22Rv1 (cell line): ENCODE data around the gene OLIG3.

ENCODE experiments used
- ZFX ChIP-seq: fragments of 450-650 bp; IDR thresholded peaks from 2 replicates; pipeline ENCODE4 v1.6.1; 2017; ENCODE audit warnings: antibody characterized with exemption, borderline replicate concordance
- TF ChIP-seq, protein P1 (sequence below): fragments of 450-650 bp; IDR thresholded peaks from 2 replicates; pipeline ENCODE4 v1.5.1; 2017; ENCODE audit warnings: mild to moderate bottlenecking

DNA sequence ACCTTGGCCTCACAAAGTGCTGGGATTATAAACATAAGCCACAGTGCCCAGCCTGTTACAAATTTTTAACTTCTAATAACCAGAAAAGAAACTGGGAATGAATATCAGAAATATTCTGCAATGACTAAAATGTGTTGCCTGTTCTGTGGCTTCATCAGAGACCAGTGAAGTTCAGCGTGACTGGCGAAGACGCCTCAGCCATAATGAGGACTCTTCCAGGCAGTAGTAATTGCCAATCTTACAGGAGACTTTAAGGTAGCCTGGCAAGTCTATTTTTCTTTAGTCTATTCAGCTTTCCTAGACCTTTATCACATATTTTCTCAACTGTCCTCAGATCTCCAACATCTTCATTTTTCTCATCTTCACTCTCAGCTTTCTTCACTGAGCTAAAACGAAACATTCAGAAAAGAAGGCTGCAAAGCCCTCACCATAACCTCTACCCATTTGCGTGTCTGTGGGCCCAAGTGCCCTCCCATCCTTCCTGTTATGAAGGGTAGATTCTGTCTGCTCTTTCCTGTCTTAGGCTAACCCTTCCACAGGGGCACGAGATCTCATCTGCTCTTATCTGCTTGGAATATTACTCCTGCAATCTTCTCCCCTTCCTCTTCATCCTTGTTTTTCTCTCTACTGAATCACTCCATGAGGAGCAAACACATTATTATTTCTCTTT, 42.0 kb upstream of the OLIG3 start:
- TF ChIP-seq, protein P1, sequence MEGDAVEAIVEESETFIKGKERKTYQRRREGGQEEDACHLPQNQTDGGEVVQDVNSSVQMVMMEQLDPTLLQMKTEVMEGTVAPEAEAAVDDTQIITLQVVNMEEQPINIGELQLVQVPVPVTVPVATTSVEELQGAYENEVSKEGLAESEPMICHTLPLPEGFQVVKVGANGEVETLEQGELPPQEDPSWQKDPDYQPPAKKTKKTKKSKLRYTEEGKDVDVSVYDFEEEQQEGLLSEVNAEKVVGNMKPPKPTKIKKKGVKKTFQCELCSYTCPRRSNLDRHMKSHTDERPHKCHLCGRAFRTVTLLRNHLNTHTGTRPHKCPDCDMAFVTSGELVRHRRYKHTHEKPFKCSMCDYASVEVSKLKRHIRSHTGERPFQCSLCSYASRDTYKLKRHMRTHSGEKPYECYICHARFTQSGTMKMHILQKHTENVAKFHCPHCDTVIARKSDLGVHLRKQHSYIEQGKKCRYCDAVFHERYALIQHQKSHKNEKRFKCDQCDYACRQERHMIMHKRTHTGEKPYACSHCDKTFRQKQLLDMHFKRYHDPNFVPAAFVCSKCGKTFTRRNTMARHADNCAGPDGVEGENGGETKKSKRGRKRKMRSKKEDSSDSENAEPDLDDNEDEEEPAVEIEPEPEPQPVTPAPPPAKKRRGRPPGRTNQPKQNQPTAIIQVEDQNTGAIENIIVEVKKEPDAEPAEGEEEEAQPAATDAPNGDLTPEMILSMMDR: no peak
- no peak for TF ChIP-seq ZFX
